Gastroesophageal sphincter (tissue), 4 donors: ENCODE data around the gene KRTAP9-9. TPM values are rescaled to one million over a fixed set of nuclear protein-coding genes. Genes with fewer than 3 reads are reported as not detected.
"Not testable (repeated sequence)": the region's sequence is repeated elsewhere in the genome, so short reads cannot be mapped to it uniquely, and the experiment has no call there.

ENCODE experiments used
- ATAC-seq: fragments of 150-250 bp; one replicate; pipeline ENCODE4 v1.9.1; 2016; ENCODE audit warnings: mild to moderate bottlenecking, moderate library complexity
- H3K27ac ChIP-seq, 4 donors: fragments of 200-600 bp; sonication (generic) in 3 of 4; 1 replicate in 3 of 4; 2 replicates in 1 of 4; pipeline ENCODE4 v1.5.1; 2016 to 2019
- H3K27me3 ChIP-seq: fragments of 200-600 bp; sonication (generic); one replicate; pipeline ENCODE4 v1.5.1; 2019
- H3K36me3 ChIP-seq, 2 donors: fragments of 200-600 bp; sonication (generic); one replicate each; pipeline ENCODE4 v1.5.1; 2019; ENCODE audit warnings: control low read depth in 1 of 2
- H3K4me1 ChIP-seq, 3 donors: fragments of 200-600 bp; sonication (generic); 1 replicate in 2 of 3; 2 replicates in 1 of 3; pipeline ENCODE4 v1.5.1; 2016 to 2019; ENCODE audit warnings: control low read depth in 2 of 3
- H3K4me3 ChIP-seq, 2 donors: fragments of 200-600 bp; sonication (generic); one replicate each; pipeline ENCODE4 v1.5.1; 2019; ENCODE audit warnings: mild to moderate bottlenecking in 1 of 2, moderate library complexity in 1 of 2
- H3K9me3 ChIP-seq, 3 donors: fragments of 200-600 bp; sonication (generic); one replicate each; pipeline ENCODE4 v1.5.1; 2017 to 2019; ENCODE audit warnings: control low read depth in 2 of 3
- CTCF ChIP-seq, 4 experiments: fragments of 200-600 bp in 2 of 4; fragments of 450-650 bp in 2 of 4; sonication (generic) in 1 of 4; IDR thresholded peaks; one replicate each; pipeline ENCODE4 v1.5.1; 2017 to 2019; ENCODE audit warnings: antibody characterized with exemption in 4 of 4, mild to moderate bottlenecking in 2 of 4, moderate library complexity in 2 of 4
- EP300 ChIP-seq: sonication (generic); formaldehyde crosslinking; IDR thresholded peaks from one replicate; pipeline ENCODE4 v1.6.1; 2017; ENCODE audit warnings: antibody characterized with exemption, mild to moderate bottlenecking
- POLR2A ChIP-seq, 2 donors: fragments of 450-650 bp; IDR thresholded peaks; one replicate each; pipeline ENCODE4 v1.6.1; 2017; ENCODE audit warnings: antibody characterized with exemption in 2 of 2, mild to moderate bottlenecking in 2 of 2, moderate library complexity in 1 of 2
- POLR2AphosphoS5 ChIP-seq: sonication (generic); formaldehyde crosslinking; IDR thresholded peaks from one replicate; pipeline ENCODE4 v1.6.1; 2017; ENCODE audit warnings: antibody characterized with exemption
- WGBS, 2 donors: methylation state at CpG; one replicate each; pipeline ENCODE4 v1.1.5; 2018; ENCODE audit warnings: low coverage in 1 of 2; 5-methylcytosine and 5-hydroxymethylcytosine counted together
- total RNA-seq, 4 donors: library from RNA; depleted of rRNA; stranded (reverse); fragments of >200 nt; gene quantifications; one replicate each; pipeline ENCODE4 v1.1.0, GENCODE V29; 2016

KRTAP9-9 gene
- total RNA-seq, 4 donors from 2014 or later = not detected

- H3K9me3 ChIP-seq = no peaks in the 10 kb centered on the region
- 81 to 88% methylated on average over 1 to 3 of the region's 3 CpGs for WGBS, 2 donors
- H3K4me1 ChIP-seq = no peaks in the 10 kb centered on the region
- H3K27ac ChIP-seq = no peak overlapping the region
- ATAC-seq = no peak
- H3K4me3 ChIP-seq = no peak overlapping the region
- no peaks in the 10 kb centered on the region for H3K36me3 ChIP-seq
- no peak for TF ChIP-seq CTCF (IDR thresholded peaks at IDR 0.05)
- no peak for TF ChIP-seq EP300
- TF ChIP-seq POLR2AphosphoS5 = no peak
- no peak for TF ChIP-seq POLR2A (IDR thresholded peaks at IDR 0.05)
- H3K27me3 ChIP-seq = peaks cover 10% of the 10 kb centered on the region
Observed at GRCh38 chr17:41264599-41264998, 9.4 kb downstream of the KRTAP9-9 start.

GRCh38 chr17:41265078-41265477 lies 9.9 kb downstream of the KRTAP9-9 start, which contains the start of gene KRTAP9-6:
Gene KRTAP9-6 (plus strand): TSS chr17:41265378. CDS start chr17:41265378, 0 bp downstream.
- Histone ChIP-seq H3K9me3 (no peaks in the 10 kb centered on the region), H3K27me3 (peaks cover 10% of the 10 kb centered on the region), H3K4me3 (no peak within 1 kb of the TSS), H3K4me1 (no peaks in the 10 kb centered on the region), H3K36me3 (no peaks in the 10 kb centered on the region), H3K27ac (no peak within 1 kb of the TSS)
- no peak for ATAC-seq
- 38 to 70% methylated on average over 2 of the region's 2 CpGs for WGBS, 2 donors
- TF ChIP-seq POLR2AphosphoS5 (no peak), EP300 (no peak), POLR2A (IDR thresholded peaks at IDR 0.05) (no peak), CTCF (IDR thresholded peaks at IDR 0.05) (no peak)

- Histone ChIP-seq H3K27ac (no peak overlapping the region), H3K27me3 (peaks cover 10% of the 10 kb centered on the region), H3K4me1 (no peaks in the 10 kb centered on the region), H3K9me3 (no peaks in the 10 kb centered on the region), H3K36me3 (no peaks in the 10 kb centered on the region), H3K4me3 (no peak overlapping the region)
- TF ChIP-seq CTCF (IDR thresholded peaks at IDR 0.05) = no peak
- no peak for TF ChIP-seq POLR2A (IDR thresholded peaks at IDR 0.05)
- no peak for TF ChIP-seq POLR2AphosphoS5
- no peak for TF ChIP-seq EP300
- WGBS, 2 donors = 80% methylated on average over 1 of the region's 3 CpGs; no CpG with 5 or more reads in 1 of the 2 donors
- ATAC-seq = no peak
Observed at GRCh38 chr17:41267711-41268110, 12.5 kb downstream of the KRTAP9-9 start.

GRCh38 chr17:41271323-41271722 lies 16.1 kb downstream of the KRTAP9-9 start:
- H3K4me3 ChIP-seq, H3K36me3 ChIP-seq, H3K27ac ChIP-seq, H3K9me3 ChIP-seq, H3K27me3 ChIP-seq, H3K4me1 ChIP-seq, ATAC-seq: not testable (repeated sequence)
- no CpG with 5 or more reads among the region's 1 CpG for WGBS, 2 donors

GRCh38 chr17:41271858-41272257 lies 16.7 kb downstream of the KRTAP9-9 start:
- no CpG with 5 or more reads among the region's 1 CpG for WGBS, 2 donors
- no peak for ATAC-seq
- no peak overlapping the region for H3K4me3 ChIP-seq
- no peaks in the 10 kb centered on the region for H3K36me3 ChIP-seq
- H3K27me3 ChIP-seq = peaks cover 5% of the 10 kb centered on the region
- TF ChIP-seq POLR2A (IDR thresholded peaks at IDR 0.05) (no peak), CTCF (IDR thresholded peaks at IDR 0.05) (no peak), EP300 (no peak), POLR2AphosphoS5 (no peak)
- no peaks in the 10 kb centered on the region for H3K4me1 ChIP-seq
- H3K9me3 ChIP-seq = no peaks in the 10 kb centered on the region
- no peak overlapping the region for H3K27ac ChIP-seq

GRCh38 chr17:41275648-41276190 lies 20.5 kb downstream of the KRTAP9-9 start, which contains the start of gene KRTAP9-7:
Gene KRTAP9-7 (plus strand): TSS chr17:41275698. CDS start chr17:41275698, 0 bp downstream.
- peaks cover 10% of the 10 kb centered on the region for H3K27me3 ChIP-seq
- no CpG with 5 or more reads among the region's 3 CpGs for WGBS, 2 donors
- not testable (repeated sequence) for H3K4me3 ChIP-seq, H3K36me3 ChIP-seq, ATAC-seq, H3K4me1 ChIP-seq, H3K9me3 ChIP-seq, H3K27ac ChIP-seq
